NCI-H446 treated with DMSO at 0.1 percent for 48 hours (cell line): Measurements from ENCODE around the gene PLB1.

Experiments used
- DNase-seq: peaks from one replicate; lab custom pipeline; 2025; lab: John Stamatoyannopoulos, UW

PLB1 gene

DNA sequence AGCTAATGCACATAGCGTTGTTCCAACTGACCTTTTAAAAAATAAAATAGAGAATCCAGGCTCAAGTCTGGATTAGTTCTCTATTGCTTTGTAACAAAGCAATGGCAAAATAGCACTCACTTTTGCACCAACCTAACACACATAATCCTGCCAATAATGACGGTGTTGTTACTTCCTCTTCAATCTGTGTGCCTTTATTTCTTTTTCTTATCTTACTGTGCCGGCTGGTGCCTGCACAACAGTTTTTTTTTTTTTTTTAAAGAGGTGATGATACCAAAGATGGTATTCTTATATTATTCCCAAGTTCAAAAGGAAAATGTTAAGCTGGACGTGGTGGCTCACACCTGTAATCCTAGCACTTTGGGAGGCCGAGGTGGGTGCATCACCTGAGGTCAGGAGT lies 3.4 kb downstream of the PLB1 start:
- no peak for DNase-seq

- no peak for DNase-seq
Measured at GRCh38 chr2:28505361-28505760, 9.5 kb downstream of the PLB1 start.

GRCh38 chr2:28506112-28506910 lies 10.5 kb downstream of the PLB1 start:
- no peak for DNase-seq

DNA sequence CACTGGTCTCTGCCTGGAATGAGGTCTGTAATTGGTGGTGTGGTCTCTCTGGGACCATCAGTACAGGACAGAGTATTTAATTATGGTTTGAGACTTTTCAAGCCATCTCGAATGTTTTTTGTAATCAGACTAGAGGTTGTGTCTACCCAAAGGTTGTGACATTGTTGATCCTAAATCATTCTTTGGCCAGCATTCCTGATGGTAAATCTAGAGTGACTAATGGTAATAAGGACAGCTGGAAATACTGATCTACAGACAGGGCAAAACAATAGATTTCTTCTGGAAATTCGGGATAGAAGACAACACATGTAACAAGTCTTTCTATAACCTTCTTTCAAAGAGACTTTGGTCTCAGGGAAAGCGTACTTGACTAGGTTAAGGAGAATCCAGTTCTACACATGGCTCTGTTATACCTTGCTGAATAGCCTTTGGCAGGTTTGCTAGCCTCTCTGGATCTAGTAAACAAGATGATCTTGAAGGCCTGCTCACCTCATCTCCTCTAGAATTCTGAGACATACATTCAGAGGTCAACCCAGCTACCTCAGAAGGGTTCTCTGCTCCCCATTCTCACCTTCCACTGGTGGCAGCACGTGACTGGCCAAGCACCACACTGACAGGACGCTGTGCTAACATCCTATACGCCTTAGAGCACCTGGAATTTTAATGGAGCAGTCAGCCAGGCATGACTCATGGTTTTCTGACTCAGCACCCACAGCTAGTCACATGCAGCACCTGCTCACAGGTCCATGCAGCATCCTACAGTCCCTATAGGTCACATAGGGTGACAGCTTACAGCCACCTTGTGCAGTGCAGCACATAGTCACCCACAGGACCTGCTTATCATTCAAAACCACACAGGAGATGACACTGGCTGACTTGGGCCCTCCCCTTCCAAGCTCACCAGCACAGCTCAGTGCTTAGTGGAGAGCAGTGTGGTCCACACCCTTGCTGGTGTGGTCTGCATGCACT lies 12.2 kb downstream of the PLB1 start:
- no peak for DNase-seq

DNA sequence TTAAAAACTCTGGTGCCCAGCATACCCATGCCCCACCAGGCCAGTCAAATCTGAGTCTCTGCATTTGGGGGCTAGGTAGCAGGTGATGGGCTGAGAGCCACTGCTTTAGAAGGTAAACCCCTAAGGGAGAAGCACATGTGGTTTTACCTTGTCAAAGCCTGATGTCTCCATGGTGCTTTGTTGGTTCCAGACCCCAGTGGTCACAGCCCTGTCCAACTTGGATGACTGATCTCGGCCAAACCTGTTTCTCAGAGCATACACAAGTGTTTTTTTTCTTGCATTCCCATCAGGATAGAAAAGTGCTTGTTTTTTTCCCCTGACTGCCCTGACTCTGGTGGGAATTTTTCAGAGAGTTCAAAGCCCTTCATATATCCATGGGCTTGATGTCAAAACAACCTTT lies 13.5 kb downstream of the PLB1 start:
- no peak for DNase-seq

DNA sequence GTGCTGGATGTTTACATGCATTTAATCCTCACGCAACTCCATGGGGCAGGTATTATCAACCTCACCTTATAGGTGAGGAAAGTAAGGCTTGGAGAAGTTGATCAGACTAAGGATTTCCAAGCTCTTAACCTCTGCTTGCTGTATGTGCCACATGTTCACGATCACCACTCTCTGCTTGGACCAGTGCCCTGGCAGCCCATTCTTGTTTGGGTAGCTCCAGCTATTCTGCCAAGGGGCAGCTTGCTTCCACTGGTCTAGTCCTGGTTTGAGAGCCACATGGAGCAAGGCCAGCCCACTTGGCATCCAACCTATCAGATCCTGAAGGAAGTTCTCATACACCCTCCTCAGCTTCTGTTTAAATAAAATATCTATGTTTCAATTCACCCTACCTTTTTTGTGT lies 14.3 kb downstream of the PLB1 start:
- DNase-seq, result no peak

GRCh38 chr2:28511871-28512606 lies 16.2 kb downstream of the PLB1 start:
- DNase-seq, result no peak

DNA sequence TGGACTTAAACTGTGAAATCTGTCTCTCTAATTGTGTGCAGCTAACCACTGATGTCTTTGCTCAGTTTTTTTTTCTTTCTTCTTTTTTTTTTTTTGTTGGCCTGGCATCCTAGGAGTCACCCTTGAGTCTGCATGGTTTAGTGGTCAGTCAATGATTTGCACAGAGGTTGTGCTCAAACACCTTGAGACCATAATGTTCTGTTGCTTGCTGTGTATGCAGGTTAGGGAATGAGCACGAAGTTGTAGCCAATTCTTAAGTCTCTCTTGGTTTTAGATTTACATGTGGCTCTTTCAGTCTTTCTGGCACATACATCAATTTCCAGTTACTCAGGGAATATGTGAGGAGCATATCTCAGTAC lies 16.7 kb downstream of the PLB1 start:
- DNase-seq, result no peak

GRCh38 chr2:28513097-28513496 lies 17.2 kb downstream of the PLB1 start:
- no peak for DNase-seq

DNA sequence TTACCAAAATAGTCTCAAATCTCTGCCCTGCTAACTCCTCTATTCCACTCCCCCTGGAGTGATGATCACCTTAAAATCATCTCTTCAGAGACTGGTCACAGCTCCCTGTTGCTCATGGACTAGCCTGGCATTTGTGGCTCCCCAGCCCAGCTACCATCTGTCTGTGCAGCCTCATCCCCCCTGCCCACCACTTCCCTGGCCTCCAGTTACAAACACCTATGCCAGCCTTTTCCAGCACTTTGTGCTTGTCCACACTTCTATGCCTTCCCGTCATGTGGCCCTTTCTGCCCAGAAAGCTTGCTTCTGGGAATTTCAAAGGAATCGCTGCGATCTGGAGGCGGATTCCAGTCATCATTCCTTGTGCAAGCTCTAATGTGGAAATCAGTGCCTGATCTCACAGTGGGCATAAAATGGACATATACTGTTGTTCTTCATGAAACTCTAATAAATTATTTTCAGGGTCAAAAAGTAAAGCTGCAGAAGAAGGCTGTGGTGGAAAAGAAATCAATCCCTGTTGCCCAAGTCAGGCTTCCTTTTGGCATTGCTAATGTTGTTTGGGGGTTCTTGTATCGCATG lies 19.4 kb downstream of the PLB1 start:
- DNase-seq, result no peak

DNA sequence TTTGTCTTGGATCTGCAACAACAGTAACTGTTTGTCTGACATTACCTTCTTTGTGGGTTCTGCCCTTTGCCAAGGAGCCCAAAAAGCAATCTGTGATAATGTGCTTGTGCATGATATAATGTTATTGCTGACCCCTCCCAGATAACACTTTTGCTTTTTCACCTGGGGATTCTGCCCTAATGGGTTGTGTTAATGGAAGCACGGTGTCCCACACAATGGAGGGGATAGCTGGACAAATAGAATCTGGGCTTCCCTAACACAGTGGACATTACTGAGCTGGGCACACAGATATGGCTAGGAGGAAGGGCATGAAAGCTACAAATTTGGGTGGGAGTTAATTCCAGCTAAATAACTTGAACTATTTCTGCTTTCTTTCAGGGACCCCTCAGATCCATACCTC lies 20.6 kb downstream of the PLB1 start:
- DNase-seq, result no peak

DNA sequence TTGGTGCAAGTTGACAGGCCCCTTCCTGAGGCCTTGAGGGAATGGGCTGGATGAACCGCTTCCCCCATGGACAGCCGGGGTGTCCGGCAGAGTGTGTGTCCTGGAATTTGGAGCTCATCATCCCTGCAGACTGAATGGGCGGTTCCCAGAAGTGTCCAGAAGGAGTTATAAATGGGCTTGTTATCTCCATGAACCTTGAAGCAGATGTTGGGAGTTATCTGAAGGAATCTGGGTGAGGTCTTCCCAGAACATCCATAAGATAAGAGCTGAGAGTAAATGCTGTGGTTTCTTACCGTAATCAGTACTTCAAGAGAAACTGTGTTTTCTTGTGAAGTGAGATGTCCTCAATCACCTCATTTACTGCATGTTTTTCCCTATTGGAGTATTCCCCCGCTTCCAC lies 21.1 kb downstream of the PLB1 start:
- DNase-seq, result no peak

DNA sequence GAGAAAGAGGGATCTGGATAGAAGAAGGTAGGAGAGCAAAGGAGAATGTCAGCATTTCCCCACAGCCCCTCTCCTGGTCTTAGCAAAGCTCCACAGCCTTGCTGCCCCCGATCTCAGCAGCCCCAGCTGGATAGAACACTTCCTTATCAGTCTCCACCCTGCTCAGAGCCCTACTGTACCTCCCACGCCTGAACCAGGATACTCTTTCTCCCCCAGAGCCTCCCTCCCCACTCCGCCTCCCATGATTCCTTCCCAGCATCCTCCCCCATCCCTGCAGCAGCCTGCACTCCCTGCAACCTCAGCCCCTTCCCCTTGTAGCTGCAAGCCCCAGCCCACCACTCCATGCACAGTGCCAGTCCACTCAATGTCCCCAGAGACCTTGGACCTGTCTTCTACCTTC lies 25.8 kb downstream of the PLB1 start:
- DNase-seq, result no peak

DNA sequence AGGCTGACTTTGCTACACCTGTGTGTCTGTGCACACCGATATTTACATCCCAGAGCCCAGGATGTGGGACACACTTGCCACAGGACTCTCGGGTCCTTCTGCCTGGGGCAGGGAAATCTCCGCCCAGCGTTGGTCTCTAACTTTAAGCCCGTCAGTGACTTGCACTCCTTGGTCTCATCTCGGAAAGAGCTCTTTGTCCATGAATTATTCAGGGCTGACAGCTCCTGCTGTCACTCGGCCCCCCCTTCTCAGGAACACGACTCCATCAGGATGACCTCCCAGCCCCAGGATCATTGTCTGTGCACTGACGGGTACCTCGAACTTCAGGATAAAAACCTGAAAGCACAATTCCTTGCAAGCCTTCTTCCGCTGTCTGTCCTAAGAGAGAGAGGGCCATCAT lies 26.6 kb downstream of the PLB1 start:
- no peak for DNase-seq

GRCh38 chr2:28523902-28524301 lies 28.0 kb downstream of the PLB1 start:
- DNase-seq, result no peak

DNA sequence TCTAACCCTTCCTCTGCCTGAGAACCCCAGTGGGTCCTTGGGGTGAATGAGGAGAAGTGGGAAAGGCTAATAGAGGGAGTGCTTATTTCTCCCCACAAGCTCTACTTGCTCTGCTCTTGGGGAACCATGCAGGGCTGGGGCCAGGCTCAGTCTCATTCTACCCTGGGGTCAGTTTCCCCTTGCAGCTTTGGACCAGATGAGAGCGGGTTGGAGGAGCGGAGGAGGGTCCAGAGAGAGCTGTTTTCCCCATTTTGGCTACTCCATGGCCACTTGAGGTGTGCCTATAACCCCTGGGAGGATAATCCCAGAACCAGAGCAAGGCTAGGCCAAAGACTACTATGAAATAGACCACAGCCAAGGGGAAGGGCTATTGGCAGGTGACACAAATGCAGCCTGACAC lies 29.6 kb downstream of the PLB1 start:
- DNase-seq, result no peak

DNA sequence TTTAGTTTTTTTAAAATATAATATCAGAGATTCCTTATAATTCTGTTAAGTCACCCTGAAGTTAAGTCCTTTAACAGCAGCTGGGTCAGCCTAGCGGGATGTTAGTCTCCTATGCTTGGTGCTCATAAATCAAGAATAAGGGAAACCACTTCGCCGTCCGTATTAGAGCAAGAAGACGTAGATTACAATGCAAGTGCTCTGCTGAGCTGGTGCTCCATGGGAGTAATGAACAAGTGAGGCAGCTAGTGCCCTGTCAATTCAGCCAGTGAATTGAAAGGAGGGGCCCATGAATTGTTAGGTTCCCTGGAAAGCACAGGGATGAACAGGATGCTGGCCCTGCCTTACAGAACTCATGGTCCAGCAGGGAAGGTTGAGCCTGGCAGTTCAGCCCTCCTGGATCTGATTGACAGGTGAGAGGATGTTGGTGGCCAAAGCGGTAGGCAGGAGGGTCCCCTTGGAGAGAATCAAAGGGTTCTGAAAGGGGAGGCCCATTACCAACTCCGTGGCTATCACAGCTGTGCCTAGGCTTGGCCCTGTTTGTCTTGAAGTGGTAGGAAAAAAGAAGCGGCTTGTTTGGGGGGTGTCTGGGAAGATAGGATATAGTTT lies 30.8 kb downstream of the PLB1 start:
- no peak for DNase-seq

- no peak for DNase-seq
Measured at GRCh38 chr2:28527196-28527595, 31.3 kb downstream of the PLB1 start.

- DNase-seq, result no peak
Measured at GRCh38 chr2:28528206-28528605, 32.3 kb downstream of the PLB1 start.

DNA sequence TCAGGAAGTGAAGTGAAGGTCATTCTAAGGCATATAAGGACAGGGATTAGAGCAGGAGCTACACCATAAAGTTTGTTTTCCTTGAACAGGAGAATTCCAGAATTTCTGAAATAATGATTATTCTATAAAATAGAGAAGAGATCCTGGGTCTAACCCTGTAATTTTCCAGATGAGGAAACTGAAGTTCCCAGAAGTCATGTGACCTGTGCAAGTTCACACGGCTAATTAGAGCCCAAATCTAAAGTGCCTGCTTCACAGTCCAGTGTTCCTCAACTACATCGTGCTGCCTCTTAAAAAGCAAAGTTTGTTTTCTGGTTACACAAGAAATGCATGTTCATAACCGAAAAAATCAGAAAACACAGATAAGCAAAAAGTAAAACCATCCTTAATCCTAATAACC lies 34.9 kb downstream of the PLB1 start:
- DNase-seq, result no peak

DNA sequence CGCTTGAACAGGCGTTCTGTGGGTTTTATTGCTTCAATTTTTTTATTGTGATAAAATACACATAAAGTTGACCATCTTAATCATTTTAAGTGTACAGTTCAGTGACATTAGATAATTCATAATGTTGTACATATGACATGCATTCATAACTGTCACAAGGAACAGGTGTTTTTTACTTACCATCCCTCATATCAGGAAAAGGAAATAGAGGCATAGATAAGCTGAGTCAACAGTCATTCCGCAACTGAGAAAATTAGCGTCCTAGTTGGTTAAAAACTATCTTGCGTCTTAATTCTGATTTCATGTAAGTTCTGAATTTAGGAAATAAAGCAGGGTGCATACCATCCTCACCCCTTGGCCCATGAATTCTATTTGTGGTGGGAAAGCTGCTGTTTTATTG lies 36.5 kb downstream of the PLB1 start:
- DNase-seq, result no peak
